A673 (cell line): ENCODE measurements around the gene USP5. TPM values are rescaled to one million over a fixed set of nuclear protein-coding genes. Genes with fewer than 3 reads are reported as not detected.
"Not testable (repeated sequence)": the region's sequence is repeated elsewhere in the genome, so short reads cannot be mapped to it uniquely, and the experiment has no call there.

Experiments used
- BruUV-seq: library from RNA; stranded (reverse); fragments of 400-500 nt; replicated peaks from 2 replicates; lab custom pipeline; 2021; lab: Mats Ljungman, UMichigan
- CTCF ChIA-PET: fragments of 300-600 bp; sonication (Branson Sonifier 250); formaldehyde crosslinking; loops from one replicate; lab custom pipeline; 2022; ENCODE audit warnings: antibody characterized with exemption; lab: Charles Lee
- POLR2A ChIA-PET: fragments of 300-600 bp; sonication (Branson Sonifier 250); formaldehyde crosslinking; loops from one replicate; lab custom pipeline; 2022; ENCODE audit warnings: antibody characterized with exemption; ENCODE audit not compliant: low non-redundant PET; lab: Charles Lee
- DNase-seq: peaks from one replicate; pipeline ENCODE4 v3.0.0-alpha.2; 2015; ENCODE audit warnings: low spot score
- H3K27ac ChIP-seq: fragments of 200-600 bp; sonication (generic); 2 replicates; pipeline ENCODE4 v1.5.1; 2016; ENCODE audit warnings: mixed run types, low read depth, mild to moderate bottlenecking, mixed read lengths, antibody characterized with exemption, low read length; ENCODE audit not compliant: poor library complexity, severe bottlenecking
- H3K27me3 ChIP-seq: fragments of 200-600 bp; sonication (generic); replicated peaks from 2 replicates; pipeline ENCODE4 v1.6.1; 2017; ENCODE audit warnings: mixed run types, low read depth, mild to moderate bottlenecking, mixed read lengths, antibody characterized with exemption, low read length; ENCODE audit not compliant: insufficient read depth, poor library complexity
- H3K36me3 ChIP-seq: fragments of 200-600 bp; sonication (generic); 2 replicates; pipeline ENCODE4 v1.6.1; 2016; ENCODE audit warnings: mixed run types, mild to moderate bottlenecking, mixed read lengths, antibody characterized with exemption, low read length; ENCODE audit not compliant: insufficient read depth, poor library complexity, severe bottlenecking
- H3K4me1 ChIP-seq: fragments of 200-600 bp; sonication (generic); 2 replicates; pipeline ENCODE4 v1.6.1; 2017; ENCODE audit warnings: mixed run types, mild to moderate bottlenecking, mixed read lengths, antibody characterized with exemption, low read length; ENCODE audit not compliant: insufficient read depth, poor library complexity, severe bottlenecking
- H3K4me3 ChIP-seq: fragments of 200-600 bp; sonication (generic); 2 replicates; pipeline ENCODE4 v1.5.1; 2016; ENCODE audit warnings: low read depth, mixed run types, mild to moderate bottlenecking, mixed read lengths, low read length; ENCODE audit not compliant: poor library complexity, severe bottlenecking
- H3K9me3 ChIP-seq: fragments of 200-600 bp; sonication (generic); 2 replicates; pipeline ENCODE4 v1.6.1; 2016; ENCODE audit warnings: mixed run types, low read depth, mild to moderate bottlenecking, mixed read lengths, antibody characterized with exemption, low read length; ENCODE audit not compliant: poor library complexity, severe bottlenecking
- CTCF ChIP-seq: fragments of 300-800, 200-600 bp; sonication (generic); conservative IDR thresholded peaks from 2 replicates; pipeline ENCODE4 v1.5.1; 2017; ENCODE audit warnings: low read depth, mild to moderate bottlenecking, antibody characterized with exemption, low read length, moderate library complexity, mixed read lengths
- EZH2 ChIP-seq: fragments of 200-600 bp; sonication (generic); IDR thresholded peaks from 2 replicates; pipeline ENCODE4 v1.6.1; 2017; ENCODE audit warnings: borderline replicate concordance, low read depth, mild to moderate bottlenecking, mixed read lengths, antibody characterized with exemption, low read length; ENCODE audit not compliant: poor library complexity, severe bottlenecking
- intact Hi-C: fragments of 100-400 bp; cut with micrococcal nuclease; formaldehyde crosslinking; loops from one replicate; pipeline ENCODE4 v1.10.0; 2022; ENCODE audit not compliant: unreplicated experiment
- total RNA-seq: library from RNA; stranded (reverse); gene quantifications from 2 replicates; pipeline ENCODE4 v1.2.3, GENCODE V29; 2021

The USP5 gene
- total RNA-seq, 1 experiment from 2014 or later, result 209 TPM

- ChIA-PET CTCF (interaction anchor here (0.6 kb wide), 1 partner anchor 33 kb away, joined by 4 read pairs; no protein-coding TSS in a partner anchor), POLR2A (no interaction called here)
- H3K4me3 ChIP-seq, result peak within 1 kb of the TSS; percentile 56
- intact Hi-C loops, result loop anchor here (2.0 kb wide), 1 partner anchor 32 kb away; the partner anchor contains the start of gene SPSB2
- no peak for TF ChIP-seq EZH2
- no peak for TF ChIP-seq CTCF
- DNase-seq, result peak; percentile 98
- H3K27me3 ChIP-seq, result no peaks in the 10 kb centered on the region
- BruUV-seq, result no TSS peak
- H3K36me3 ChIP-seq, result no peaks in the 10 kb centered on the region
- H3K9me3 ChIP-seq, result no peaks in the 10 kb centered on the region
- peaks cover 7% of the 10 kb centered on the region for H3K4me1 ChIP-seq
- H3K27ac ChIP-seq, result peak within 1 kb of the TSS; percentile 63
These were observed 52.6 kb downstream of the USP5 start, which contains the start of gene LRRC23 for GRCh38 chr12:6904280-6905276. LRRC23 (plus strand) TSS chr12:6904822; CDS start chr12:6905634, 812 bp downstream.

GRCh38 chr12:6905414-6906040 is 53.6 kb downstream of the USP5 start:
- no peaks in the 10 kb centered on the region for H3K9me3 ChIP-seq
- H3K36me3 ChIP-seq, result no peaks in the 10 kb centered on the region
- TF ChIP-seq EZH2 (no peak), CTCF (no peak)
- CTCF ChIA-PET, result no interaction called here
- peak overlapping the region; percentile 63 for H3K27ac ChIP-seq
- no peak for DNase-seq
- intact Hi-C loops, result loop anchor here (2.0 kb wide), 1 partner anchor 33 kb away; the partner anchor contains the start of gene SPSB2
- peaks cover 7% of the 10 kb centered on the region for H3K4me1 ChIP-seq
- BruUV-seq, result no TSS peak
- POLR2A ChIA-PET, result no interaction called here
- peak overlapping the region; percentile 56 for H3K4me3 ChIP-seq
- no peaks in the 10 kb centered on the region for H3K27me3 ChIP-seq

- H3K4me3 ChIP-seq, H3K36me3 ChIP-seq, CTCF ChIA-PET, DNase-seq, POLR2A ChIA-PET, H3K27ac ChIP-seq, H3K27me3 ChIP-seq, BruUV-seq, H3K4me1 ChIP-seq, H3K9me3 ChIP-seq, intact Hi-C loops: not testable (repeated sequence)
These were observed 56.2 kb downstream of the USP5 start for GRCh38 chr12:6908141-6908540.
